Measurements from ENCODE around the gene CACNA2D3. TPM values are rescaled to one million over a fixed set of nuclear protein-coding genes. Genes with fewer than 3 reads are reported as not detected.

Gene CACNA2D3
- total and polyA plus RNA-seq, 2 donors from 2014 or later, result 5.7 to 11.2 TPM

DNA sequence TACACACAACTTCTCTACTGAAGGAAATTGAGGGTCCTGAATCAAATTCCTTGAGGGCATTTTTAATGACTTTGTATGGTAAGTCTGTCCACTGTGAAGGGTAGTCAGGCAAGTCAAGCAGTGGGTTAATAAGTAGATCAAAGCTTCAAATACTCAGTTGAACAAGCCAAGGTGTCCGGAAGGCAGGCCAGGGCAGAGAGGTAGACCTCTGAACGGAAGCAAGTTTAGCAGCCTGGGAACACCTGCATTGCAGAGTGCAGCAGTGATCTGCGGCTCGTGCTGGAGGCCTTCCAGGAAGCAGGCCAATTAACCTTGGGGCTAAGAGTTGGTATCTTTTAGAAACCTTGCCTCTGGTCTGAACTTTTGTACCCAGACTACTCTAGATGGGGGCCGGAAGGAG is 661.7 kb downstream of the CACNA2D3 start:
- H3K4me3 ChIP-seq (ENCODE audit: low read length in 3 of 3), result no peak overlapping the region
- TF ChIP-seq, protein P1, sequence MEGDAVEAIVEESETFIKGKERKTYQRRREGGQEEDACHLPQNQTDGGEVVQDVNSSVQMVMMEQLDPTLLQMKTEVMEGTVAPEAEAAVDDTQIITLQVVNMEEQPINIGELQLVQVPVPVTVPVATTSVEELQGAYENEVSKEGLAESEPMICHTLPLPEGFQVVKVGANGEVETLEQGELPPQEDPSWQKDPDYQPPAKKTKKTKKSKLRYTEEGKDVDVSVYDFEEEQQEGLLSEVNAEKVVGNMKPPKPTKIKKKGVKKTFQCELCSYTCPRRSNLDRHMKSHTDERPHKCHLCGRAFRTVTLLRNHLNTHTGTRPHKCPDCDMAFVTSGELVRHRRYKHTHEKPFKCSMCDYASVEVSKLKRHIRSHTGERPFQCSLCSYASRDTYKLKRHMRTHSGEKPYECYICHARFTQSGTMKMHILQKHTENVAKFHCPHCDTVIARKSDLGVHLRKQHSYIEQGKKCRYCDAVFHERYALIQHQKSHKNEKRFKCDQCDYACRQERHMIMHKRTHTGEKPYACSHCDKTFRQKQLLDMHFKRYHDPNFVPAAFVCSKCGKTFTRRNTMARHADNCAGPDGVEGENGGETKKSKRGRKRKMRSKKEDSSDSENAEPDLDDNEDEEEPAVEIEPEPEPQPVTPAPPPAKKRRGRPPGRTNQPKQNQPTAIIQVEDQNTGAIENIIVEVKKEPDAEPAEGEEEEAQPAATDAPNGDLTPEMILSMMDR (IDR thresholded peaks at IDR 0.05; ENCODE audit: borderline replicate concordance, extremely low read depth, insufficient read depth), result no peak
- intact Hi-C loops (cut with DNase I), result no loop called here
- DNase-seq (peak in 2 of 5 donors; percentile 25 to 32), FAIRE-seq (no peak)
- H3K9me3 ChIP-seq (ENCODE audit: control insufficient read depth in 2 of 3, insufficient read depth in 1 of 3, low read length in 3 of 3), result peaks cover 0 to 6% (median 0%) of the 10 kb centered on the region in 3 donors
- H3K36me3 ChIP-seq (ENCODE audit: control insufficient read depth in 2 of 3, insufficient read depth in 3 of 3, low read length in 3 of 3), result no peaks in the 10 kb centered on the region
- H3K4me1 ChIP-seq (ENCODE audit: control insufficient read depth in 2 of 3, insufficient read depth in 2 of 3, low read depth in 1 of 3, low read length in 3 of 3), result peaks cover 0 to 3% (median 0%) of the 10 kb centered on the region in 3 donors
- no peak overlapping the region for H3K9ac ChIP-seq (ENCODE audit: low read length in 3 of 3)
- no peaks in the 10 kb centered on the region for H3K27me3 ChIP-seq (ENCODE audit: control insufficient read depth, insufficient read depth, low read length)
- H3K27ac ChIP-seq (ENCODE audit: low read depth in 2 of 2, low read length in 2 of 2), result no peak overlapping the region

DNA sequence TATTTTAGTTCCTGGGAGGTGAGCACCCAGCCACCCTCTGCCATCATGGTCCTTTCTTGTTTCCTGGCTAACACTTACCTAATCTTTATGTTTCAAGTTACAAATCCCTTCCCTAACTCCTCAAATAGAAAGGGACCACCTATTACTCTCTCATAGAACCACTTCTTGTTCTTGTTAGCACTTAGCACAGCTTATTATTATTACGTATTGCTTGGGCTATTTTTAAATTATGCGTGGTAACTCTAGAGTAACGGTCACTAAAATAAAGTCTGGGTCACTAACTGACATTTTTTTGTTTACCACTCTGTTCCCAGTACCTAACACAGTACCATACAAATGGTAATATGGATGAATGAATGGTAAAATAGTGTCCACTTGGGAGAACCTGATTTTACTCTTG is 663.6 kb downstream of the CACNA2D3 start:
- Histone ChIP-seq H3K9me3 (ENCODE audit: control insufficient read depth in 2 of 3, insufficient read depth in 1 of 3, low read length in 3 of 3) (peaks cover 0 to 6% (median 0%) of the 10 kb centered on the region in 3 donors), H3K4me1 (ENCODE audit: control insufficient read depth in 2 of 3, insufficient read depth in 2 of 3, low read depth in 1 of 3, low read length in 3 of 3) (no peaks in the 10 kb centered on the region), H3K27ac (ENCODE audit: low read depth in 2 of 2, low read length in 2 of 2) (no peak overlapping the region), H3K4me3 (ENCODE audit: low read length in 3 of 3) (no peak overlapping the region), H3K9ac (ENCODE audit: low read length in 3 of 3) (no peak overlapping the region), H3K36me3 (ENCODE audit: control insufficient read depth in 2 of 3, insufficient read depth in 3 of 3, low read length in 3 of 3) (no peaks in the 10 kb centered on the region), H3K27me3 (ENCODE audit: control insufficient read depth, insufficient read depth, low read length) (no peaks in the 10 kb centered on the region)
- FAIRE-seq (no peak), DNase-seq (no peak)
- TF ChIP-seq, protein P1 (IDR thresholded peaks at IDR 0.05; ENCODE audit: borderline replicate concordance, extremely low read depth, insufficient read depth), result no peak
- intact Hi-C loops (cut with DNase I), result no loop called here

DNA sequence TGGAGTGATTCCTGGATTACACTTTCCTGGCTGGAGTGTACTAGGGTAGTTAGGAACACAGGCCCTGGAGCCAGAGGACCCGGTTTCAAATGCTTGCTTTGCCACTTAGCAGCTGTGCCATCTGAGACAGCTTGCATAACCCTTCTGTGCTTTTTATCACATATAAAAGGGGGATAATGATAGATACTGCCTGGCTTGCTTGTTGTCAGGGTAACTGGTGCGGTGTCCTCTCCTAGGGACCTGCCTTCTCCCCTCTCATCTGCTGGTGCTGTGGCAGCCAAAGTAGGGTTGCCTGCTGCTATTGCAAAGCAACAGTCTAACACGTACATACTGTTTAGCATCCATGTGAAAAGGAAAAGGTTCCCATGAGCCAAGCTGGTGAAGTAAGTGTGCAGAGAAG is 667.7 kb downstream of the CACNA2D3 start:
- Histone ChIP-seq H3K4me1 (ENCODE audit: control insufficient read depth in 2 of 3, insufficient read depth in 2 of 3, low read depth in 1 of 3, low read length in 3 of 3) (no peaks in the 10 kb centered on the region), H3K4me3 (ENCODE audit: low read length in 3 of 3) (no peak overlapping the region), H3K27me3 (ENCODE audit: control insufficient read depth, insufficient read depth, low read length) (no peaks in the 10 kb centered on the region), H3K9me3 (ENCODE audit: control insufficient read depth in 2 of 3, insufficient read depth in 1 of 3, low read length in 3 of 3) (peaks cover 0 to 6% (median 0%) of the 10 kb centered on the region in 3 donors), H3K9ac (ENCODE audit: low read length in 3 of 3) (no peak overlapping the region), H3K27ac (ENCODE audit: low read depth in 2 of 2, low read length in 2 of 2) (no peak overlapping the region), H3K36me3 (ENCODE audit: control insufficient read depth in 2 of 3, insufficient read depth in 3 of 3, low read length in 3 of 3) (no peaks in the 10 kb centered on the region)
- no peak for FAIRE-seq
- DNase-seq, result no peak
- TF ChIP-seq, protein P1 (IDR thresholded peaks at IDR 0.05; ENCODE audit: borderline replicate concordance, extremely low read depth, insufficient read depth), result no peak
- intact Hi-C loops (cut with DNase I), result no loop called here

Measured in kidney (tissue), 14 donors.